ENCODE results near the gene PLCD4.

Gene PLCD4

DNA sequence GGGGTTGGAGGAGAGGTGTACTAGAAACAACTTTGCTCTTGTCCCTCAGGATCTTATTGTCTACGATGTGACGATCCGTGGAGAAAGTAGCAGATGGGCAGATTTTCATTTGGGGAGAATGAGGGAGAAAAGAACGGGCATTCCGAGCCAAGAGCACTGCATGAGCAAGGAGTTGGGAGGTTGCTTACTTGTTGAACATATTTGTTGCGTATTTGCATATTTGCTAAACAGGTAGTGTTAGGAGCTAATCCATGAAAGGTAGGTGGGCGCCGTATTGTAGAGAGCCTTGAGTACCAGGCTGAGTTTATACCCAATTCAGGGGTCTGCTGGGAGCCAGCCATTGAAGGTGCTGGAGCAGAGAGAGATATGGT is 52.3 kb downstream of the PLCD4 start:
- CTCF ChIA-PET = interaction anchor here (0.9 to 8.7 kb wide), 9 partner anchors 8 to 192 kb away, joined by 3 to 75 read pairs (median 8); partner anchors contain the start of genes RNF25, STK36 and TTLL4
- POLR2A ChIA-PET = interaction anchor here (0.9 kb wide), 1 partner anchor 12 kb away, joined by 3 read pairs; no protein-coding TSS in a partner anchor
- WGBS (ENCODE audit: insufficient coverage) = 30% methylated on average over 7 of the region's 8 CpGs

DNA sequence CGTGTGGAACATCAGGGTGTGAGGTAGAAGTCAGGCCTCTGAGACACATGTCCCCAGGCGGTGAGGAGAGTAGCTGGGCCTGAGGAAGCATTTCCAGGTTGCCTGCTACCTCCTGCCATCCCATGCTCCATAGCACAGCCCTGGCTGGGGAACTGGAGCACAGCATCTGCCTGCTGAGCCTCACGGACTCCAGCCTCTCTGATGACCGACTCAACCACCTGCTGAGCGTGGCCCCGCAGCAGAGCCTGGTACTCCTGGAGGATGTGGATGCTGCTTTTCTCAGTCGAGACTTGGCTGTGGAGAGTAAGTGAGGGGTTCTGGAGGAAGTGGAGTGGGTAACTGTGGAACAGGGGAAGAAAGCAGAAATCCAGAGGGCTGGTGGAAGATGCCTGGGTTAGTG is 54.7 kb downstream of the PLCD4 start:
- POLR2A ChIA-PET = no interaction called here
- CTCF ChIA-PET = interaction anchor here (5.7 to 8.7 kb wide), 2 partner anchors 9 to 17 kb away, joined by 40 to 75 read pairs; partner anchors contain the start of genes RNF25 and STK36
- 95% methylated on average over 5 of the region's 7 CpGs for WGBS (ENCODE audit: insufficient coverage)

More for the DNA sequence above, 52.3 kb downstream of the PLCD4 start:
- Histone ChIP-seq H3K36me3 (ENCODE audit: control insufficient read depth in 4 of 4, insufficient read depth in 4 of 4, low read length in 3 of 4) (peaks cover 9 to 69% (median 53%) of the 10 kb centered on the region in 4 experiments), H3K27ac (ENCODE audit: insufficient read depth in 1 of 2, low read depth in 1 of 2, low read length in 2 of 2, poor library complexity in 1 of 2, severe bottlenecking in 2 of 2) (peak overlapping the region; percentile 18 to 60), H3K9me3 (ENCODE audit: control extremely low read depth in 1 of 5, control insufficient read depth in 4 of 5, insufficient read depth in 2 of 5, low read depth in 1 of 5, low read length in 4 of 5) (no peaks in the 10 kb centered on the region), H3K4me3 (ENCODE audit: control insufficient read depth in 1 of 7, extremely low read depth in 1 of 7, insufficient read depth in 4 of 7, low read depth in 2 of 7, low read length in 6 of 7) (peak overlapping the region; percentile 81 to 96 (median 90)), H3K27me3 (replicated peaks in 2 of 5; ENCODE audit: control insufficient read depth in 4 of 5, insufficient read depth in 5 of 5, low read length in 4 of 5) (no peaks in the 10 kb centered on the region), H3K4me1 (ENCODE audit: control extremely low read depth in 1 of 4, control insufficient read depth in 4 of 4, insufficient read depth in 4 of 4, low read length in 3 of 4) (peaks cover 6 to 19% (median 17%) of the 10 kb centered on the region in 4 experiments)
- no peak for DNase-seq

DNA sequence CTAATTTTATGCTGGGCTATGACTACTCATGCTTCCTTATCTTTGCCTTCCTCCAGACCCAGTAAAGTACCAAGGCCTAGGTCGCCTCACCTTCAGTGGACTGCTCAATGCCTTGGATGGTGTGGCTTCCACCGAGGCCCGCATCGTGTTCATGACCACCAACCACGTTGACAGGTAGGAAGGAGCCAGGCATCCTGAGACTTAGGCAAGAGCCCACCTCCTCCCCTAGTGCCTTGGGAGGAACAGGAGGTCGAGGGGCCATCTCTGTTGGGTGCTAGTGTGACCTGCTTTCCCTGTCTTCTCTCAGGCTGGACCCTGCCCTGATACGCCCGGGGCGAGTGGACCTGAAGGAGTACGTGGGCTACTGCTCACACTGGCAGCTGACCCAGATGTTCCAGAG is 55.1 kb downstream of the PLCD4 start:
- no peak for DNase-seq
- Histone ChIP-seq H3K4me3 (ENCODE audit: control insufficient read depth in 1 of 7, extremely low read depth in 1 of 7, insufficient read depth in 4 of 7, low read depth in 2 of 7, low read length in 6 of 7) (no peak overlapping the region), H3K27ac (ENCODE audit: insufficient read depth in 1 of 2, low read depth in 1 of 2, low read length in 2 of 2, poor library complexity in 1 of 2, severe bottlenecking in 2 of 2) (no peak overlapping the region), H3K36me3 (ENCODE audit: control insufficient read depth in 4 of 4, insufficient read depth in 4 of 4, low read length in 3 of 4) (peaks cover 4 to 63% (median 56%) of the 10 kb centered on the region in 4 experiments), H3K4me1 (ENCODE audit: control extremely low read depth in 1 of 4, control insufficient read depth in 4 of 4, insufficient read depth in 4 of 4, low read length in 3 of 4) (peaks cover 6 to 19% (median 17%) of the 10 kb centered on the region in 4 experiments), H3K9me3 (ENCODE audit: control extremely low read depth in 1 of 5, control insufficient read depth in 4 of 5, insufficient read depth in 2 of 5, low read depth in 1 of 5, low read length in 4 of 5) (no peaks in the 10 kb centered on the region), H3K27me3 (replicated peaks in 2 of 5; ENCODE audit: control insufficient read depth in 4 of 5, insufficient read depth in 5 of 5, low read length in 4 of 5) (no peaks in the 10 kb centered on the region)
- ChIA-PET POLR2A (no interaction called here), CTCF (no interaction called here)
- WGBS (ENCODE audit: insufficient coverage) = 98% methylated on average over 9 of the region's 10 CpGs

More for the DNA sequence above, 54.7 kb downstream of the PLCD4 start:
- no peak for DNase-seq
- Histone ChIP-seq H3K36me3 (ENCODE audit: control insufficient read depth in 4 of 4, insufficient read depth in 4 of 4, low read length in 3 of 4) (peaks cover 4 to 62% (median 51%) of the 10 kb centered on the region in 4 experiments), H3K9me3 (ENCODE audit: control extremely low read depth in 1 of 5, control insufficient read depth in 4 of 5, insufficient read depth in 2 of 5, low read depth in 1 of 5, low read length in 4 of 5) (no peaks in the 10 kb centered on the region), H3K27ac (ENCODE audit: insufficient read depth in 1 of 2, low read depth in 1 of 2, low read length in 2 of 2, poor library complexity in 1 of 2, severe bottlenecking in 2 of 2) (no peak overlapping the region), H3K4me3 (ENCODE audit: control insufficient read depth in 1 of 7, extremely low read depth in 1 of 7, insufficient read depth in 4 of 7, low read depth in 2 of 7, low read length in 6 of 7) (no peak overlapping the region), H3K4me1 (ENCODE audit: control extremely low read depth in 1 of 4, control insufficient read depth in 4 of 4, insufficient read depth in 4 of 4, low read length in 3 of 4) (peaks cover 6 to 19% (median 17%) of the 10 kb centered on the region in 4 experiments), H3K27me3 (replicated peaks in 2 of 5; ENCODE audit: control insufficient read depth in 4 of 5, insufficient read depth in 5 of 5, low read length in 4 of 5) (no peaks in the 10 kb centered on the region)

DNA sequence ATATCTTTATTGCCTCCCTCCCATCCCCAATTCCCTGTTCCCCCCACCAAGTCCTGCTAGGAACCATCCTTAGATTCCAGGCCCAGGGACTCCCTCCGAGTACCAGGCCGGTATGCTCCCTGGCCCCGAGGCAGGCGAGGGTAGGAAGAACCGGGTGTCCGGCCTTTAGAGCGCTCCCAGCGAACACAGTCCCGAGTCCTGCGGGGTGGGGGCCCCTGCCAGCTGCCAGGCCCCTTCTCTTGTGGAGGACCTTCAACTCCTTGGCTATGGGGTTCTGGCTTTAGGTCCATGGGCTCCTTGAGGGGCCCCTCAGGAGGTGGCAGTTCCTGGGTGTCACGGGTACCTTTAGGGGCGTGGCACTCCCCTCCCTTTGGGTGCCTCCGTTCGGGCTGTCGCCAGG is 56.2 kb downstream of the PLCD4 start:
- 96% methylated on average over 12 of the region's 15 CpGs for WGBS (ENCODE audit: insufficient coverage)
- Histone ChIP-seq H3K4me1 (ENCODE audit: control extremely low read depth in 1 of 4, control insufficient read depth in 4 of 4, insufficient read depth in 4 of 4, low read length in 3 of 4) (peaks cover 6 to 13% (median 11%) of the 10 kb centered on the region in 4 experiments), H3K27ac (ENCODE audit: insufficient read depth in 1 of 2, low read depth in 1 of 2, low read length in 2 of 2, poor library complexity in 1 of 2, severe bottlenecking in 2 of 2) (no peak overlapping the region), H3K36me3 (ENCODE audit: control insufficient read depth in 4 of 4, insufficient read depth in 4 of 4, low read length in 3 of 4) (peaks cover 8 to 67% (median 62%) of the 10 kb centered on the region in 4 experiments), H3K4me3 (ENCODE audit: control insufficient read depth in 1 of 7, extremely low read depth in 1 of 7, insufficient read depth in 4 of 7, low read depth in 2 of 7, low read length in 6 of 7) (no peak overlapping the region), H3K27me3 (replicated peaks in 2 of 5; ENCODE audit: control insufficient read depth in 4 of 5, insufficient read depth in 5 of 5, low read length in 4 of 5) (no peaks in the 10 kb centered on the region), H3K9me3 (ENCODE audit: control extremely low read depth in 1 of 5, control insufficient read depth in 4 of 5, insufficient read depth in 2 of 5, low read depth in 1 of 5, low read length in 4 of 5) (no peaks in the 10 kb centered on the region)
- CTCF ChIA-PET = interaction anchor here (1.6 kb wide), 1 partner anchor 24 kb away, joined by 6 read pairs; no protein-coding TSS in a partner anchor
- POLR2A ChIA-PET = no interaction called here
- no peak for DNase-seq

DNA sequence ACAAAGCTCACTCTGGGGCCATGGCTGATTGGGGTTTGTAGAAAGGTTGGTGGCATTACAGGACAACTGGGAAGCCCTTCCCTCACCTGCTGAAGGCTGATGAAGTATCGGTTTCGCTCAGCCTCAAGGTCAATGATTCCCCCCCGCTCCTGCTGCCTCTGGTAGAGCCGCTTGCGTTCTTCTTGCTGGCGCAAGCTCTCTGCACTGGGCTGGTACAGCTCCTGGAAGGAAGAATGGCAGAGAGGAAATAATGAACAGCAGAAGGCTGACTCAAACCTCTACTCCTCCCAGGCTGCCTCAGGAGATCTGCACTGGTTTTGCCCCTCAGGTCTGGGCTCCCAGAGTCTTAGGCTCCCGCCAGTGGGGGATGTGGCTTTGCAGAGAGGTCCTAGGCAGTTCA is 57.0 kb downstream of the PLCD4 start:
- ChIA-PET POLR2A (no interaction called here), CTCF (interaction anchor here (1.6 kb wide), 1 partner anchor 23 kb away, joined by 6 read pairs; no protein-coding TSS in a partner anchor)
- Histone ChIP-seq H3K9me3 (ENCODE audit: control extremely low read depth in 1 of 5, control insufficient read depth in 4 of 5, insufficient read depth in 2 of 5, low read depth in 1 of 5, low read length in 4 of 5) (no peaks in the 10 kb centered on the region), H3K4me3 (ENCODE audit: control insufficient read depth in 1 of 7, extremely low read depth in 1 of 7, insufficient read depth in 4 of 7, low read depth in 2 of 7, low read length in 6 of 7) (no peak overlapping the region), H3K4me1 (ENCODE audit: control extremely low read depth in 1 of 4, control insufficient read depth in 4 of 4, insufficient read depth in 4 of 4, low read length in 3 of 4) (peaks cover 6 to 10% (median 8%) of the 10 kb centered on the region in 4 experiments), H3K36me3 (ENCODE audit: control insufficient read depth in 4 of 4, insufficient read depth in 4 of 4, low read length in 3 of 4) (peaks cover 9 to 67% (median 63%) of the 10 kb centered on the region in 4 experiments), H3K27ac (ENCODE audit: insufficient read depth in 1 of 2, low read depth in 1 of 2, low read length in 2 of 2, poor library complexity in 1 of 2, severe bottlenecking in 2 of 2) (no peak overlapping the region), H3K27me3 (replicated peaks in 2 of 5; ENCODE audit: control insufficient read depth in 4 of 5, insufficient read depth in 5 of 5, low read length in 4 of 5) (no peaks in the 10 kb centered on the region)
- 96% methylated on average over 5 of the region's 7 CpGs for WGBS (ENCODE audit: insufficient coverage)
- no peak for DNase-seq

DNA sequence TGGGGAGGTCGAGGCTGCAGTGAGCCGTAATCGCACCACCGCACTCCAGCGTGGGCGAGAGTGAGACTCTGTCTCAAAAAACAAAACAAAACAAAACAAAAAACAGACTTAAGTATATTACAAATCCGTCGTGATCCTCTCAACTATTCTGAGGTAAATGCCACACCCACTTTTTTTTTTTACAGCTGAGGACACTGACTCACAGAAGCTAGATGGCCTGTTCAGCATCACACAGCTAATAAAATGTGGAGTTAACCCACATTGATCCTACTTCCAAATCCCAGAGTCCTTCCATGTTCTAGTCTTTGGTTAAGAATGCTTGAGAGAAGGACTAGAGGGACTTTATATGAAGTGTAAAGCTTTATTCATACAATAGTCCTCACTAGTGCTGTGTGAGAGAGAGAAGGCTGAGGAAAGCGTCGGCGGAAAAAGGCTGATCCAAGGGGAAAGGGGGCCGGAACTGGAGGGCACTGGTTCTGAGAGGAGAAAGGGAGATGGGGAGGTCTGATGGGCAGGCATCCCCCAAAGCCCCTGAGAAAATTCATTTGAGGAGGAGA is 63.5 kb downstream of the PLCD4 start:
- H3K27me3 ChIP-seq (replicated peaks in 2 of 5; ENCODE audit: control insufficient read depth in 4 of 5, insufficient read depth in 5 of 5, low read length in 4 of 5) = no peaks in the 10 kb centered on the region
- peak; percentile 8 to 42 (median 28) for DNase-seq
- ChIA-PET POLR2A (no interaction called here), CTCF (interaction anchor here (1.8 to 8.9 kb wide), 3 partner anchors 12 to 17 kb away, joined by 7 to 52 read pairs (median 40); partner anchors contain the start of genes BCS1L and ZNF142)
- H3K9me3 ChIP-seq (ENCODE audit: control extremely low read depth in 1 of 5, control insufficient read depth in 4 of 5, insufficient read depth in 2 of 5, low read depth in 1 of 5, low read length in 4 of 5) = no peaks in the 10 kb centered on the region
- peak overlapping the region; percentile 67 to 83 for H3K27ac ChIP-seq (ENCODE audit: insufficient read depth in 1 of 2, low read depth in 1 of 2, low read length in 2 of 2, poor library complexity in 1 of 2, severe bottlenecking in 2 of 2)
- WGBS (ENCODE audit: insufficient coverage) = 6% methylated on average over 6 of the region's 12 CpGs
- peaks cover 7 to 22% (median 20%) of the 10 kb centered on the region in 4 experiments for H3K36me3 ChIP-seq (ENCODE audit: control insufficient read depth in 4 of 4, insufficient read depth in 4 of 4, low read length in 3 of 4)
- H3K4me1 ChIP-seq (ENCODE audit: control extremely low read depth in 1 of 4, control insufficient read depth in 4 of 4, insufficient read depth in 4 of 4, low read length in 3 of 4) = peaks cover 0 to 20% (median 14%) of the 10 kb centered on the region in 4 experiments
- peak overlapping the region; percentile 54 to 97 (median 90) for H3K4me3 ChIP-seq (ENCODE audit: control insufficient read depth in 1 of 7, extremely low read depth in 1 of 7, insufficient read depth in 4 of 7, low read depth in 2 of 7, low read length in 6 of 7)
